Measurements from ENCODE around the gene OR2J3. TPM values are rescaled to one million over a fixed set of nuclear protein-coding genes. Genes with fewer than 3 reads are reported as not detected.
A peak's percentile ranks its signal among the peaks of the same experiment; 100 is the strongest.

OR2J3 gene
- total and polyA plus RNA-seq, 2 of the 8 experiments (the other 6 are each of a cell fraction or from before 2014, with no cell fraction given) = 0.03 TPM; not detected in 1

DNA sequence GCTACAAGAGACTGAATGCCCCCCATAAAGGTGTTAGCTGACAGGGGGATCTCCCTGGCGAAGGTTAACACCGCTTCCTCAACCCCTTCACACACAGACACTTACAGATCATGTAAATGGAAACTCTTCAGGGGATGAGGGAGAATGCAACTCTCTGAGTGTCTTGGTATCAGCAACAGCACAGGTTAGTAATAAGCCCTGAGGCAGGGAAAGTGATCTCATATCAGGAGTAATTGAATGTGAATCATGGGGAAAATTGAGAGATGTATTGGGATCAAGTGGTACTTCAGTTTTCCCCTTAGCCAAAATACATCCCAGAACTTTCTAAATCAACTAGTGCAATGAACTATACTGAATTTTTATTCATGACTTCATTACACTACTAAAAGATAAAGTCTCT lies 23.8 kb downstream of the OR2J3 start:
- no peak overlapping the region for H4K5ac ChIP-seq (ENCODE audit: insufficient read length, low read depth, low read length)
- no peaks in the 10 kb centered on the region for H3K4me1 ChIP-seq (replicated peaks in 1 of 4; ENCODE audit: control insufficient read depth in 3 of 4, insufficient read depth in 4 of 4, low read length in 3 of 4)
- no peak overlapping the region for H3K27ac ChIP-seq (ENCODE audit: low read depth, low read length)
- no peak overlapping the region for H3K56ac ChIP-seq (replicated peaks; ENCODE audit: insufficient read length, low read depth, low read length)
- no peak overlapping the region for H2BK12ac ChIP-seq (ENCODE audit: low read depth, low read length)
- H3K9ac ChIP-seq (replicated peaks in 1 of 4; ENCODE audit: extremely low read depth in 1 of 4, low read depth in 3 of 4, low read length in 3 of 4) = no peak overlapping the region
- WGBS, 2 experiments (ENCODE audit: extremely low coverage in 1 of 2, insufficient coverage in 1 of 2, insufficient read length in 1 of 2, insufficient replicate concordance in 2 of 2, low coverage in 1 of 2, low lambda C conversion rate in 2 of 2, missing lambda C conversion rate in 1 of 2) = 91% methylated on average over 2 of the region's 2 CpGs; no CpG with 5 or more reads in 1 of the 2 experiments
- no peak overlapping the region for H4K91ac ChIP-seq (replicated peaks; ENCODE audit: insufficient read length, low read length)
- no peak overlapping the region for H2AK5ac ChIP-seq (ENCODE audit: low read depth, low read length)
- H3K18ac ChIP-seq (ENCODE audit: extremely low read depth, low read length) = no peak overlapping the region
- FAIRE-seq (no peak), DNase-seq (ENCODE audit: low read depth in 1 of 2, low spot score in 2 of 2) (no peak)
- no peak overlapping the region for H3K4ac ChIP-seq (replicated peaks; ENCODE audit: insufficient read length, low read depth, low read length)
- no peak overlapping the region for H2BK120ac ChIP-seq (replicated peaks; ENCODE audit: low read depth, low read length)
- peak overlapping the region; percentile 51; the same call in 1 of the 2 replicates for H2AFZ ChIP-seq (ENCODE audit: low read length)
- H2BK15ac ChIP-seq (ENCODE audit: low read length) = no peak overlapping the region
- no peak overlapping the region for H2BK20ac ChIP-seq (ENCODE audit: low read length)
- no peaks in the 10 kb centered on the region for H3K27me3 ChIP-seq (replicated peaks in 1 of 4; ENCODE audit: control insufficient read depth in 3 of 4, extremely low read depth in 1 of 4, insufficient read depth in 3 of 4, low read length in 3 of 4)
- no peaks in the 10 kb centered on the region for H3K36me3 ChIP-seq (ENCODE audit: control insufficient read depth in 2 of 4, insufficient read depth in 4 of 4, low read length in 3 of 4)
- ChIA-PET POLR2A (ENCODE audit: partially characterized antibody) (no interaction called here), CTCF (ENCODE audit: partially characterized antibody) (no interaction called here)
- H3K9me3 ChIP-seq (ENCODE audit: insufficient read depth in 2 of 2, low read depth in 1 of 2, low read length in 1 of 2) = no peaks in the 10 kb centered on the region
- H3K79me1 ChIP-seq (ENCODE audit: low read depth, low read length) = no peaks in the 10 kb centered on the region
- no peak overlapping the region for H3K14ac ChIP-seq (ENCODE audit: insufficient read length)
- H2BK5ac ChIP-seq (ENCODE audit: low read depth, low read length) = no peak overlapping the region
- no peak for TF ChIP-seq CBX5 (IDR thresholded peaks at IDR 0.05; ENCODE audit: low read depth, low read length)
- TF ChIP-seq, protein P1, sequence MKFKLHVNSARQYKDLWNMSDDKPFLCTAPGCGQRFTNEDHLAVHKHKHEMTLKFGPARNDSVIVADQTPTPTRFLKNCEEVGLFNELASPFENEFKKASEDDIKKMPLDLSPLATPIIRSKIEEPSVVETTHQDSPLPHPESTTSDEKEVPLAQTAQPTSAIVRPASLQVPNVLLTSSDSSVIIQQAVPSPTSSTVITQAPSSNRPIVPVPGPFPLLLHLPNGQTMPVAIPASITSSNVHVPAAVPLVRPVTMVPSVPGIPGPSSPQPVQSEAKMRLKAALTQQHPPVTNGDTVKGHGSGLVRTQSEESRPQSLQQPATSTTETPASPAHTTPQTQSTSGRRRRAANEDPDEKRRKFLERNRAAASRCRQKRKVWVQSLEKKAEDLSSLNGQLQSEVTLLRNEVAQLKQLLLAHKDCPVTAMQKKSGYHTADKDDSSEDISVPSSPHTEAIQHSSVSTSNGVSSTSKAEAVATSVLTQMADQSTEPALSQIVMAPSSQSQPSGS (IDR thresholded peaks at IDR 0.05; ENCODE audit: low read length) = no peak
- H3K23me2 ChIP-seq (ENCODE audit: low read depth, low read length) = no peaks in the 10 kb centered on the region; the same call in 1 of the 2 replicates
- no peak overlapping the region for H3K23ac ChIP-seq (ENCODE audit: insufficient read length)
- H4K8ac ChIP-seq (ENCODE audit: extremely low read depth, insufficient read depth, low read length) = no peak overlapping the region
- no peaks in the 10 kb centered on the region for H3K79me2 ChIP-seq (ENCODE audit: control insufficient read depth in 1 of 2, insufficient read depth in 2 of 2, low read length in 2 of 2)
- no peak overlapping the region for H3K4me3 ChIP-seq (ENCODE audit: extremely low read depth in 1 of 4, insufficient read depth in 2 of 4, low read depth in 3 of 4, low read length in 4 of 4)
- no peaks in the 10 kb centered on the region for H4K20me1 ChIP-seq (replicated peaks in 1 of 2; ENCODE audit: control insufficient read depth in 1 of 2, insufficient read depth in 2 of 2, low read length in 2 of 2)
- H3K4me2 ChIP-seq (ENCODE audit: insufficient read depth in 1 of 2, low read depth in 2 of 2, low read length in 2 of 2) = no peak overlapping the region
